ENCODE measurements around the gene SERPINE1.

DNA sequence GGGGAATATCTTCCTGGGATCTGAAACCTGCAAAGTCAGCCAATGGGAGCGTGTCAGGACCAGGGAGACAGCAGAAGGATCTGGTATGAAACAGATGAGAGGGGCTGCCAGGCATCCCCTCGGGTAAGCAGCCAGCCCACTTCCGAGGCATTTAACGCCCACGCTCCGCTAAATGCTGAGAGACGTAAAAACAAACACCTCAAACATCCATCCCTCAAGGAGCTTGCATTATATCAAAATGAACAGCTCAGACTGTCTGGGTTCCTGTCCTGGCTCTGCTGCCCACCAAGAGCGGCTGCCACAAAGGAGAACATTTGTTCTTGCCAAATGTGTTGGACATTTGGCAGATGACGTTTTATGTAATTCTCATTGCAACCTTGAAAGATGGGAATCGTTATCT, 7.0 kb upstream of the SERPINE1 start:
- TF ChIP-seq, protein P1, sequence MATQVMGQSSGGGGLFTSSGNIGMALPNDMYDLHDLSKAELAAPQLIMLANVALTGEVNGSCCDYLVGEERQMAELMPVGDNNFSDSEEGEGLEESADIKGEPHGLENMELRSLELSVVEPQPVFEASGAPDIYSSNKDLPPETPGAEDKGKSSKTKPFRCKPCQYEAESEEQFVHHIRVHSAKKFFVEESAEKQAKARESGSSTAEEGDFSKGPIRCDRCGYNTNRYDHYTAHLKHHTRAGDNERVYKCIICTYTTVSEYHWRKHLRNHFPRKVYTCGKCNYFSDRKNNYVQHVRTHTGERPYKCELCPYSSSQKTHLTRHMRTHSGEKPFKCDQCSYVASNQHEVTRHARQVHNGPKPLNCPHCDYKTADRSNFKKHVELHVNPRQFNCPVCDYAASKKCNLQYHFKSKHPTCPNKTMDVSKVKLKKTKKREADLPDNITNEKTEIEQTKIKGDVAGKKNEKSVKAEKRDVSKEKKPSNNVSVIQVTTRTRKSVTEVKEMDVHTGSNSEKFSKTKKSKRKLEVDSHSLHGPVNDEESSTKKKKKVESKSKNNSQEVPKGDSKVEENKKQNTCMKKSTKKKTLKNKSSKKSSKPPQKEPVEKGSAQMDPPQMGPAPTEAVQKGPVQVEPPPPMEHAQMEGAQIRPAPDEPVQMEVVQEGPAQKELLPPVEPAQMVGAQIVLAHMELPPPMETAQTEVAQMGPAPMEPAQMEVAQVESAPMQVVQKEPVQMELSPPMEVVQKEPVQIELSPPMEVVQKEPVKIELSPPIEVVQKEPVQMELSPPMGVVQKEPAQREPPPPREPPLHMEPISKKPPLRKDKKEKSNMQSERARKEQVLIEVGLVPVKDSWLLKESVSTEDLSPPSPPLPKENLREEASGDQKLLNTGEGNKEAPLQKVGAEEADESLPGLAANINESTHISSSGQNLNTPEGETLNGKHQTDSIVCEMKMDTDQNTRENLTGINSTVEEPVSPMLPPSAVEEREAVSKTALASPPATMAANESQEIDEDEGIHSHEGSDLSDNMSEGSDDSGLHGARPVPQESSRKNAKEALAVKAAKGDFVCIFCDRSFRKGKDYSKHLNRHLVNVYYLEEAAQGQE (IDR thresholded peaks at IDR 0.05; ENCODE audit: low read depth) = no peak
- no peak for TF ChIP-seq CREB1 (IDR thresholded peaks at IDR 0.05; ENCODE audit: low read depth)
- TF ChIP-seq RAD21 (IDR thresholded peaks at IDR 0.05; ENCODE audit: low read depth) = no peak
- TF ChIP-seq, protein P2, sequence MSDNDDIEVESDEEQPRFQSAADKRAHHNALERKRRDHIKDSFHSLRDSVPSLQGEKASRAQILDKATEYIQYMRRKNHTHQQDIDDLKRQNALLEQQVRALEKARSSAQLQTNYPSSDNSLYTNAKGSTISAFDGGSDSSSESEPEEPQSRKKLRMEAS (IDR thresholded peaks at IDR 0.05) = no peak
- TF ChIP-seq EP300 (IDR thresholded peaks at IDR 0.05; ENCODE audit: borderline replicate concordance) = no peak
- no peak for TF ChIP-seq FOXM1 (IDR thresholded peaks at IDR 0.05; ENCODE audit: borderline replicate concordance, low read depth)
- no peak for TF ChIP-seq EGR1 (IDR thresholded peaks at IDR 0.05)
- TF ChIP-seq, protein P3, sequence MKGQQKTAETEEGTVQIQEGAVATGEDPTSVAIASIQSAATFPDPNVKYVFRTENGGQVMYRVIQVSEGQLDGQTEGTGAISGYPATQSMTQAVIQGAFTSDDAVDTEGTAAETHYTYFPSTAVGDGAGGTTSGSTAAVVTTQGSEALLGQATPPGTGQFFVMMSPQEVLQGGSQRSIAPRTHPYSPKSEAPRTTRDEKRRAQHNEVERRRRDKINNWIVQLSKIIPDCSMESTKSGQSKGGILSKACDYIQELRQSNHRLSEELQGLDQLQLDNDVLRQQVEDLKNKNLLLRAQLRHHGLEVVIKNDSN (IDR thresholded peaks at IDR 0.05) = no peak
- TF ChIP-seq CEBPB (IDR thresholded peaks at IDR 0.05) = no peak
